ENCODE results near the gene SPATA13.

GRCh38 chr13:24282256-24282655 is 121.7 kb downstream of the SPATA13 start:
- no peak for TF ChIP-seq POLR2A (IDR thresholded peaks at IDR 0.05; ENCODE audit: low read length)
- TF ChIP-seq GATA1 (IDR thresholded peaks at IDR 0.05; ENCODE audit: low read depth, low read length) = no peak

Measured in erythroblast (primary cell).